Adrenal gland (tissue), 5 donors: ENCODE data around the gene SEZ6L2.

Experiments
- POLR2A ChIP-seq, 2 donors: fragments of 450-650 bp; IDR thresholded peaks; one replicate each; pipeline ENCODE4 v1.6.1; 2017; ENCODE audit warnings: antibody characterized with exemption in 2 of 2, mild to moderate bottlenecking in 2 of 2, moderate library complexity in 1 of 2
- TF ChIP-seq, protein P1 (sequence below), 6 experiments: fragments of 450-650 bp in 4 of 6; fragments of 200-600 bp in 2 of 6; sonication (generic) in 1 of 6; IDR thresholded peaks; 1 replicate in 5 of 6; 2 replicates in 1 of 6; pipeline versions ENCODE4 v1.5.1 to v1.8.0; 2016 to 2021; ENCODE audit warnings: antibody characterized with exemption in 6 of 6, mild to moderate bottlenecking in 2 of 6, moderate library complexity in 1 of 6
- donor health status: DM: no; HTN: no; CAD: no.

GRCh38 chr16:29896841-29897240 lies 2.5 kb downstream of the SEZ6L2 start:
- TF ChIP-seq, protein P1, sequence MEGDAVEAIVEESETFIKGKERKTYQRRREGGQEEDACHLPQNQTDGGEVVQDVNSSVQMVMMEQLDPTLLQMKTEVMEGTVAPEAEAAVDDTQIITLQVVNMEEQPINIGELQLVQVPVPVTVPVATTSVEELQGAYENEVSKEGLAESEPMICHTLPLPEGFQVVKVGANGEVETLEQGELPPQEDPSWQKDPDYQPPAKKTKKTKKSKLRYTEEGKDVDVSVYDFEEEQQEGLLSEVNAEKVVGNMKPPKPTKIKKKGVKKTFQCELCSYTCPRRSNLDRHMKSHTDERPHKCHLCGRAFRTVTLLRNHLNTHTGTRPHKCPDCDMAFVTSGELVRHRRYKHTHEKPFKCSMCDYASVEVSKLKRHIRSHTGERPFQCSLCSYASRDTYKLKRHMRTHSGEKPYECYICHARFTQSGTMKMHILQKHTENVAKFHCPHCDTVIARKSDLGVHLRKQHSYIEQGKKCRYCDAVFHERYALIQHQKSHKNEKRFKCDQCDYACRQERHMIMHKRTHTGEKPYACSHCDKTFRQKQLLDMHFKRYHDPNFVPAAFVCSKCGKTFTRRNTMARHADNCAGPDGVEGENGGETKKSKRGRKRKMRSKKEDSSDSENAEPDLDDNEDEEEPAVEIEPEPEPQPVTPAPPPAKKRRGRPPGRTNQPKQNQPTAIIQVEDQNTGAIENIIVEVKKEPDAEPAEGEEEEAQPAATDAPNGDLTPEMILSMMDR (IDR thresholded peaks at IDR 0.05), result no peak
- TF ChIP-seq POLR2A (IDR thresholded peaks at IDR 0.05), result no peak
